NCI-H1930 (cell line): ENCODE measurements around the gene ADPRHL1.
A peak's percentile ranks its signal among the peaks of the same experiment; 100 is the strongest.
"Not testable (repeated sequence)": the region's sequence is repeated elsewhere in the genome, so short reads cannot be mapped to it uniquely, and the experiment has no call there.

Source experiments
- DNase-seq, 2 experiments: peaks; one replicate each; lab custom pipeline; 2025; lab: John Stamatoyannopoulos, UW

ADPRHL1 gene

DNA sequence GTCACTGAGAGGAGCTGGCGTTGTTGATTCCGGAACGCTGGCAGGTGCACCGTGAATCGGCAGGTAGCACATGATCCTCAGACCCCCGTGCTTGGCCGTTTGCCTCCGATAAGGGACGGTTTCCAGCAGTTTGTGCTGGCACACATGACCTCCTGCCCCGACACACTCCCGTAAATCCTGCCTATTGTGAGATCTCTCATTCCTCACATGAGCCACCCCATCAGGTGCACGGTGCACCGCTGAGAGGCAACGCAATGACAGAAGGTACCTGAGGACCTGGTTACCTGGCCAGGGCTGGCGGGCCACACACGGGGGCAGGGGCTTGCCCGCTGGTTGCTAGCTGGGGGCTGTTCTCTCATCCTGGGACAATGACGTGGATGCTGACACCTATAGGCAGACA is 2.1 kb upstream of the ADPRHL1 start:
- no peak for DNase-seq

DNA sequence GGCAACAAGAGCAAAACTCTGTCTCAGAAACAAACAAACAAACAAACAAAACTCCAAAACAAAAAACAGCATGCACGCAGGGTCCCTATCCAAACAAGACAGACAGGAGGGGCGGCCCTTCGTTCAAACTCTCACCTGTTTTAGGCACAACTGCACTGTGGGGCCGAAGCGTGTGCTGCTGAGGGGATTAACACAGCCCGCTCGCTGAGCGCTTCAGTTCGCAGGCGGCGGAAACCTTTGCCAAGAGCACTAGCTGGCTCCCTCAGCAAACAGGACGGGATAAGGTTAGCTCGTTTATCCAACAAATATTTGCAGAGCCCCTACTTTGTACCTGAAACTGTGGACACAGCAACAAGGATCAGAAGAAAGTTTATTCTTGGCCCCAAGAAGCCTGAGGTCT is 1.6 kb upstream of the ADPRHL1 start:
- DNase-seq: no peak

DNA sequence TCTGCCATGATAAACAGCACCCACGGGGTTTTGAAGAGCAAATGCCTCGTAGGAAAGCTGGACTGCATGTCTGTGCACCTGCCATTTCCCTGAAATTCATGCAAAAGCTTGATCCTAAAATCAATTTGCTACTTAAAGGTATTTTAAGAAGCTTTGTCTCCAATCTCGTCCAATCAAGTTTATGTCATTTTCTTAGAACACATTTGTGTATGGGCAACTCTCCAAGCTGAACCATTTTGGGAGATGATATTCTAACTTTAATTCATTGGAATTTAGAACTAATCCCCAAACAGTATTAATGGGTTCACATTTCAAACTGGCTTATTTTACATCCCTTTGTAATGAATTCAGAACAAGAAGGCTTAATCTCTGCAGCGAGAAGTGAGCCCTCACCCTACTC is 822 bp downstream of the ADPRHL1 start:
- no peak for DNase-seq

DNA sequence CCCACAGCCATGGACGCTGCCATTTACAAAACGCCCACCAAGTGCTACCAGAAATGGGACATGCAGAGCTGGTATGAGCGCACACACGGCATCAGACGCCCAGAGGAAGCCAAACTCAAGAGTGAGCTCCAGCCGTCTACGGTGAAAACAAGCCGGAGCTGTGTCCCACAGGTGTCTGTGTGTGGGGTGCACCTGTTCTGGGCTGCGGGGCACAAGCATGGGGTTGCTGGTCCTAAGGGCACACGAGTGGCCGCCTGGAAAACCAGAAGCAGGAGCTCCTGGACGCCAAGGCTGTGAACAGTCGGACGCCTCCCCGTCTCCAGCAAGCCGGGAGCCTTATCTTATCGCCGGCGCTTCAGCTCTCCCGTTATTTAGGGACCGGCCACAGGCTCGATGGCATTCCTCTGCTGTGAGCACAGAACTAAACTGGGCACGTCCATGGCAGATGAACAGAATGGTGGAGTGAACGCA is 1.3 kb downstream of the ADPRHL1 start:
- no peak for DNase-seq

DNA sequence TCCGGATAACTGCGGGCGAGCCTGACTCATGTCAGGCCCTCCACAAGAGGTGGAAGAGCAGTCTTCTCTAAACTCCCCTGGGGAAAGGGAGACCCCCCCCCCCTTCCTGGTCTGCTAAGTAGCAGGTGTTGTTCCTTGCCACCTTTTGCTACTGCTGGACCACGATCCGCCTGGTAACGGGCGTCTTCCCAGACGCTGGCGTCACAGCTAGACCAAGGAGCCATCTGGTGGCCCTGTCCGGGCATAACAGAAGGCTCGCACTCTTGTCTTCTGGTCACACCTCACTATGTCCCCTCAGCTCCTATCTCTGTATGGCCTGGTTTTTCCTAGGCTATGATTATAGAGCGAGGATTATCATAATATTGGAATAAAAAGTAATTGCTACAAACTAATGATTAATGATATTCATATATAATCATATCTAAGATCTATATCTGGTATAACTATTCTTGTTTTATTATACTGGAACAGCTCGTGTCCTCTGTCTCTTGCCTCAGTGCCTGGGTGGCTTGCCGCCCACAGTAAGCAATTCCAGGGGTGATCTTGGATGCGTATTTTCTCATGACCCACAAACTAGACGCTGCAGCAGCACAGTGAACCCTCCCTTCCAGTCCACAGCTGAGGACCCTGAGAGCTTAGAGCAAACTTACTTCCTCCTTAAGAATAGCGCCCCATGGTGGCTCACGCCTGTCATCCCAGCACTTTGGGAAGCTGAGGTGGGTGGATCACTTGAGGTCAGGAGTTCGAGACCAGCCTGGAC is 2.2 kb downstream of the ADPRHL1 start:
- DNase-seq: peak in 1 of 2 experiments; percentile 55

DNA sequence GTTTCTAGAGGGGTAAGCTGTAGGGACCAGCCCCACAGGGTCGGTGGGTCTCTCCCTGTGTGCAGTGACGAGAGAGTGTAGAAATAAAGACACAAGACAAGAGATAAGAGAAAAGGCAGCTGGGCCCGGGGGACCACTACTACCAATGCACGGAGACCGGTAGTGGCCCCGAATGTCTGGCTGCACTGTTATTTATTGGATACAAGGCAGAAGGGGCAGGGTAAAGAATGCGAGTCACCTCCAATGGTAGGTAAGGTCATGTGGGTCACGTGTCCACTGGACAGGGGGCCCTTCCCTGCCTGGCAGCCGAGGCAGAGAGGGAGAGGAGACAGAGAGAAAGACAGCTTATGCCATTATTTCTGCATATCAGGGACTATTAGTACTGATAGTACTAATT is 2.9 kb downstream of the ADPRHL1 start:
- DNase-seq: not testable (repeated sequence)

DNA sequence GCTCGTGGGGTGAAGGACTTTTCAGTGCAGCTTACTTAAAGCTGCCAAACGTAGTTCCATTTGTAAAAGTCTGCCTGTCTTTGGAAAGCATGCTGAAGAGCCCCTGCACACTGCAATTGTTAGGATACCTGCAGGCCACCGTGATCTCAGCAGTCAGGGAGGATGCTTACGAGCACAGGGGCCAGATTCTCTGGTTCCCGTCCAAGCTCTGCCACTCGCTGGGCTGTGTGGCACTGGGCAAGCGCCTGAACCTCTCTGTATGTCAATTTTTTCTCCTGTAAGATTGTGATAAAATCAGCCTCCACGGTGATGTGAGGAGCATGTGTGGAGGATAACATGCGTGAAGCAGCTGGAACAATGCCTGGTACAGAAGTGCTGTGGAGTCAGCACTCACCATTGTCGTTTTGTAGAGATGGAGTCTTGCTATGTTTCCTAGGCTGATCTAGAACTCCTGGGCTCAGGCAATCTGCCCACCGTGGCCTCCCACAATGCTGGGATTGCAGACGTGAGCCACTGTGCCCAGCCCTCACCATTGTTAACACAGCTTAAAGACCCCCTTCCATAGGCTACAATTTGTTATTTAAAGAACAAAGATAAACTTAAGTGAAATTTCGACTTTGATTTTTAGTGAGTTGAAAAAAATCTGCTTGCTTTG is 3.5 kb downstream of the ADPRHL1 start:
- no peak for DNase-seq

DNA sequence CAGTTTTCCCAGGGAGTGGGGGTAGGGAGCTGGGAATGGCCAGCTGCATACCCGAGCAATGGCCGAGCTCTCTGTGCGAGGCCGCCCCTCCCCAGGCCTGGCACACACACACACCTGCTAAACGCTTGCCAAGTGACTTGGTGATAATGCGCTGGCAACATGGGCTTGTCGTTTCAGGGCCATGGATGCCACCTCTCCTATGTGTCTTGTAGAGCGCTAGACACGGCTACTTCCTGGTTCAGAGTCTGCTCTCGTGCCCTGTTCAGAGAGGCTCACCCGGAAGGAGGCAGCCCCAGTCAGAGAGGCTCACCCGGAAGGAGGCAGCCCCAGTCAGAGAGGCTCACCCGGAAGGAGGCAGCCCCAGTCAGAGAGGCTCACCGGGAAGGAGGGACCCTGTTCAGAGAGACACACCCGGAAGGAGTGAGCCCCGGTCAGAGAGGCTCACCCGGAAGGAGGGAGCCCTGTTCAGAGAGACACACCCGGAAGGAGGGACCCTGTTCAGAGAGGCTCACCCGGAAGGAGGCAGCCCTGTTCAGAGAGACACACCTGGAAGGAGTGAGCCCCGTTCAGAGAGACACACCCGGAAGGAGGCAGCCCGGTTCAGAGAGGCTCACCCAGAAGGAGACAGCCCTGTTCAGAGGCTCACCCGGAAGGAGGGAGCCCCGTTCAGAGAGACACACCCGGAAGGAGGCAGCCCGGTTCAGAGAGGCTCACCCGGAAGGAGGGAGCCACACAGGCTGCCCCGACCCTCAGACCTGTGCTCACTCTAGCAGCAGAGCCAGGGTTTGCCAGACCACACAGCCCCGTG is 4.2 kb downstream of the ADPRHL1 start:
- DNase-seq: peak; percentile 96 to 98

DNA sequence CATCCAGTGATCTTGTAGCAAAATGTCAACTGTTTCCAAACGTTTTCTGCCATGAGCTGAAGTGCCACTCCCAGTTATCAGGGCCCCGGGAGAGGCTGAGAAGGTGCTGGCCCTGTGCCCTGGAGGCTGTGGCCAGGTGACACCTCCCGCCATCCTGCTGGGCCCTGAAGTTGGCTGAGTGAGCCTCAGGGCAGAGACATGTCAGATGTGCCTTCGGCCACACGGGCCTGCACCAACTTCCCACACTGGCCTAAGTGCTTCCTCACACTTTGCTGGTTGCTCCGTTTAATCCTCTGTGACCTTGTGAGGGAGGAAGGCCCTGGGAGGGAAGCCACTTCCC is 4.8 kb downstream of the ADPRHL1 start:
- no peak for DNase-seq

DNA sequence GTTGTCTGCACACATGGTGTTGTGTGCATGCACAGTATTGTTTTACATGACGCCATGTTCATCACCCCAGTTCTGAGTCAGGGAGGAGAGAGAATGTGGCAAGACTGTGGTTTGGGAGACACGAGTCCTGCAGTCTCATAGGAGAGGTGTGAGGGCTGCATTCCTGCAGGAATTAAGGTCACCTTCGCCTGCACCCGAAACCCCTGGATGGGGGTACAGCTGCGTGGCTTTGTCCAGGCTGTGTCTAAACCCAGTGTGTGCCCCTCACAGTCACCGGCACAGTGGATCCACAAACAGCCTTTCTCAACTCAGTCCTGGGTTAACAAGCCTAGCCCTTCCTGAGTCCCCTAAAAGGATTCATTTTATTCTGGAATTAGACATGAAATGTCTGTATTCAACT is 5.7 kb downstream of the ADPRHL1 start:
- DNase-seq: no peak

DNA sequence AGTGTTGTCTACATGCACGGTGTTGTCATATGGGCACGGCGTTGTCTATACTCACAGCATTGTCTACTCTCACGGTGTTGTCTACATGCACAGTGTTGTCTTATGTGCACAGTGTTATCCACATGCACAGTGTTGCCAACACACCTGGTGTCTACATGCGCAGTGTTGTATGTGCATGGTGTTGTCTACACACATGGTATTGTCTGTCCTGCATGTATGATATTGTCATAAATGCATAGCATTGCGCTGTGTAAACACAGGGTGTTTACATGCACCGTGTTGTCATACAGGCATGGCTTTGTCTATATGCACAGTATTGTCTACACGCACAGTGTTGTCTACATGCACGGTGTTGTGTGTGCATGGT is 6.8 kb downstream of the ADPRHL1 start:
- no peak for DNase-seq

DNA sequence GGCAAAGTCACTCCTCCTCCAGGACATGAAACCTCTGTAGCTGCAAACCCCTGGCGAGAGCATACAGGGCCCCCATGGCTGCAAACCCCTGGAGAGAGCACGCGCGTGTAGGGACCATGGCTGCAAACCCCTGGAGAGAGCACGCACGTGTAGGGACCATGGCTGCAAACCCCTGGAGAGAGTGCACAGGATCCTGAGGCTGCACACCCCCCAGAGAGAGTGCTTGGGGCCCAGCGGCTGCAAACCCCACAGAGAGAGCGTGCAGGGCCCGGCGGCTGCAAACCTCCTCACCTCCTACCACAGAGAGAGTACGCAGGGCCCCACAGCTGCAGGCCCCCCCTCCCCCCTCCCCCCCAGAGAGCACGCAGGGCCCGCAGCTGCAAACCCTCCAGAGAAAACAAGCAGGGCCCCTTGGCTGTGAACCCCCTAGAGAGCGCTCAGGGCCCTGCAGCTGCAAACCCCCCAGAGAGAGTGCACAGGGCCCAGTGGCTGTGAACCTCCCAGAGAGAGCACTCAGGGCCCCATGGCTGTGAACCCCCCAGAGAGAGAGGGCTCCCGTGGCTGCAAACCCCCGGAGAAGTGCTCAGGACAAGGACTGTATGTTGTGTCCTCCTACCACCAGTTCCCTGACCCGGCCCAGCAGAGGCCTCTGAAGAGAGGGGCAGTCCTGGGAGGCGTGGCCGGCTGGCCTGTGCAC is 7.3 kb downstream of the ADPRHL1 start:
- DNase-seq: no peak

DNA sequence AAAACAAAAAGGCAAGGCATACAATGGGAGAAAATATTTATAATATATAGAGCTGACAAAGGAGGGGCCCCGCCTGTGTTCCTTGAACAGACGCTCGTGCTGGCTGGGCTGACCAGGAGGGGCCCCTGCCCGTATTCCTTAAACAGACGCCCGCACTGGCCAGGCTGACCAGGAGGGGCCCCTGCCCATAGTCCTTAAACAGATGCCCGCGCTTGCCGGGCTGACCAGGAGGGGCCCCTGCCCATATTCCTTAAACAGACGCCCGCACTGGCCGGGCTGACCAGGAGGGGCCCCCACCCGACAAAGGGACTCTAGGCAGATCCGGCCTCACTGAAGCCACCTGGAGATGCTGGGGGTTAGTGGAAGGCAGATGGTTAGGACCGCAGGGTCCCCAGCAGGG is 9.3 kb downstream of the ADPRHL1 start:
- DNase-seq: no peak

DNA sequence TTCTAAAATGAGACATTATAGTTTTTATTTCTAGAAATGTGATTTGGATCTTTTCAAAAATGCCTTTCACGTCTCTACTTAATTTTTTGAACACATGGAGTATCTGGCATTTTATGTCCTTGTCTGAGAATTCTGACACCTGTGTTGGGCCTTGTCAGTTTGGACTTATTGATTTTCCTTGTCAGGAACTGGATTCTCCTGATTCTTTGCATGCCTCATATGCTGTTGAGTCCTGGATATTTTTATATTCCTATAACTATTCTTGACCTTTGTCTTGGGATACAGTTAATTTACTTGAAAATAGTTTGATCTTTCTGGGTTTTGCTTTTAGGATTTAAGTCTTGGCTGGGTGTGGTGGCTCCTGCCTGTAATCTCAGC is 10.3 kb downstream of the ADPRHL1 start:
- no peak for DNase-seq

DNA sequence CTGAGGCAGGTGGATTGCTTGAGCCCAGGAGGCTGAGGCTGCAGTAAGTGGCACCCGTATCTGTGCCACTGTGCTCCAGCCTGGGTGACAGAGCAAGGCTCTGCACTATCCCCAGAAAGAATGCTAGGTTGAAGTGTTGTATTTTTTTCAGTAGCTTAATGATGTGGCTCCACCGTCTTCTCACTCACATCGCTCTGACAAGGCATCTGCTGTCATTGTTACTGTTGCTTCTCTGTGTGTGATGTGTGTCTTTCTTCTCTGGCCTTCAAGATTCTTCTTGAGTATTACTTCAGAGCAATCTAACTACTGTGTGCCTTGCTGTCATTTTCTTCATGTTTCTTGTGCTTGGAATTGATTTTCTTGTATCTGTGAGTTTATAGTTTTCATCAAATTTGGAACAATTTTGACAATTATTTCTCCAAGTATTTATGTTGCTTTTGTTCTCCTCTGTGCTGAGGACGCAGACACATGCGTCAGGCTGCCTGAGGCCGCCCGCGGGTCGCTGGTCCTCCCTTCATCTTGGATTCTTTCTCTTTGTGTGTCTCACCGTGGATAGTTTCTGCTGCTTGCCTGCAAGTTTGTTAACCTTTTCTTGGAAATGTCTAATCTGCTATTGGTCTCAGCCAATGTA is 10.8 kb downstream of the ADPRHL1 start:
- no peak for DNase-seq

DNA sequence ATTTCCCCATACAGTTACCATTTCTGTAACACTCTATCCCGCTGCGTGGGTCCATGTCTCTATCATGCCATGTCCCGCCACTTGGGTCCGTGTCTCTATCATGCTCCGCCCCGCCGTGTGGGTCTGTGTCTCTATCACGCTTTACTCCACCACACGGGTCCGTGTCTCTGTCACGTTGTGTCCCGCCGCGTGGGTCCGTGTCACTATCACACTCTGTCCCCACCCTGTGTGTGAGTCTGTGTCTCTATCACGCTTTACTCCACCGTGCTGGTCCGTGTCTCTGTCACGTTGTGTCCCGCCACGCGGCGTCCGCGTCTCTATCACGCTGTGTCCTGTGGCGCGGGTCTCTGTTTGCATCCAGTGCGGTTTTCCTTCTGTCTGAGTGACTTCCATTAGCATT is 11.6 kb downstream of the ADPRHL1 start:
- no peak for DNase-seq

DNA sequence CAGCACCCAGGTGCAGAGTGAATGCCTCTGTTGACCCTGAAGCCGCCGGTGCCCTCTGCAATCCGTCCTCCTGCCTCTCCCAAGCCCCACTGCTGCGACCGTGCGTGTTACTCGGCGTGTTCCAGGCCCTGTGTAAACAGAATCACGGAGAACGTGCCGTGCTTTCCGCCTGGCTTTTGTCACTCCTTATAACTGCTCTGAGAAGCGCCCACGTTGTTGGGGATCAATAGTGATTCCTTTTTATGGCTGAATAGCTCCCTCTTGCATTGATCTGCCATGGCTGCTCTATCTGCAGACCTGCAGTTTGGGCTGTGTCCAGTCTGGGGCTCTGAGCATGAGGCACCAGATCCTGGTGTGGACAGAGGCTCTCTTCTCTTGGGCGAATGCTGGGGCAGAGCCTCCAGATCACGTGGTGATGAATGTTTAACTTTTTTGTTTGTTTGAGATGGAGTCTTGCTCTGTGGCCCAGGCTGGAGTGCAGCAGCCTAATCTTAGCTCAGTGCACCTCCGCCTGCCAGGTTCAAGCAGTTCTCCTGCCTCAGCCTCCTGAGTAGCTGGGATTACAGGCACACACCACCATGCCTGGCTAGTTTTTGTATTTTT is 15.8 kb downstream of the ADPRHL1 start:
- DNase-seq: no peak

DNA sequence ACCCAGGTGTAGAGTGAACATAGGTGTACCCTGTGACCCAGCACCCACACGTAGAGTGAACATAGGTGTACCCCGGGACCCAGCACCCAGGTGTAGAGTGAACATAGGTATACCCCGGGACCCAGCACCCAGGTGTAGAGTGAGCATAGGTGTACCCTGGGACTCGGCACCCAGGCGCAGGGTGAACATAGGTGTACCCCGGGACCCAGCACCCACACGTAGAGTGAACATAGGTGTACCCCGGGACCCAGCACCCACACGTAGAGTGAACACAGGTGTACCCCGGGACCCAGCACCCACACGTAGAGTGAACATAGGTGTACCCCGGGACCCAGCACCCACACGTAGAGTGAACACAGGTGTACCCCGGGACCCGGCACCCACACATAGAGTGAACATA is 16.4 kb downstream of the ADPRHL1 start:
- DNase-seq: not testable (repeated sequence)

DNA sequence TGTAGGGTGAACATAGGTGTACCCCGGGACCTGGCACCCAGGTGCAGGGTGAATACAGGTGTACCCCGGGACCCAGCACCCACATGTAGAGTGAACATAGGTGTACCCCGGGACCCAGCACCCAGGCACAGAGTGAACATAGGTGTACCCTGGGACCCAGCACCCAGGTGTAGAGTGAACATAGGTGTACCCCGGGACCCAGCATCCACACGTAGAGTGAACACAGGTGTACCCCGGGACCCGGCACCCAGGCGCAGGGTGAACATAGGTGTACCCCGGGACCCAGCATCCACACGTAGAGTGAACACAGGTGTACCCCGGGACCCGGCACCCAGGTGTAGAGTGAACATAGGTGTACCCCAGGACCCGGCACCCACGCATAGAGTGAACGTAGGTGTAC is 17.4 kb downstream of the ADPRHL1 start:
- not testable (repeated sequence) for DNase-seq

DNA sequence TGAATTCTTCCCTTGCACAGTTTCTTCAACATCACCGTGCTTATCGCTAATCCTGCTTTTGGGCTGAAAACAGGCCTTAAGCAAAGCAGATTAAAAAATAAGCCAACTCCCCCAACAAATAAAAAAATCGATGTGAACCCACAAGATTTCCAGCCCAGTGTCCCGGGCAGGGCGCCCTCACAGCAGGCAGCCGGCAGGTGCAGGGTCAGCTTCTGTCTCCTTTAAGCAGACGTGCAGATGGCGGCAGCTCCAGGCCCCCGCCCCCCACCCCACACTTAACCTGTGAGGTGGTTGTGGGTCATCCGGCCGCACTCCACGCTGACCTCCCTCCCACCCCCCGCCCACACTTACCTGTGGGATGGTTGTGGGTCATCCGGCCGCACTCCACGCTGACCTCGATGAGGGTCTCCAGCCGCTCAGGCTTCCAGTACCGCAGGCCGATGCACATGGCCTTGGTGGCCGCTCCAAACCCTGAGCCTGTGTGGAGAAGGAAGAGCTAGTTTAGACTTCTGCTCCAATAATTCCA is 19.8 kb downstream of the ADPRHL1 start:
- no peak for DNase-seq

DNA sequence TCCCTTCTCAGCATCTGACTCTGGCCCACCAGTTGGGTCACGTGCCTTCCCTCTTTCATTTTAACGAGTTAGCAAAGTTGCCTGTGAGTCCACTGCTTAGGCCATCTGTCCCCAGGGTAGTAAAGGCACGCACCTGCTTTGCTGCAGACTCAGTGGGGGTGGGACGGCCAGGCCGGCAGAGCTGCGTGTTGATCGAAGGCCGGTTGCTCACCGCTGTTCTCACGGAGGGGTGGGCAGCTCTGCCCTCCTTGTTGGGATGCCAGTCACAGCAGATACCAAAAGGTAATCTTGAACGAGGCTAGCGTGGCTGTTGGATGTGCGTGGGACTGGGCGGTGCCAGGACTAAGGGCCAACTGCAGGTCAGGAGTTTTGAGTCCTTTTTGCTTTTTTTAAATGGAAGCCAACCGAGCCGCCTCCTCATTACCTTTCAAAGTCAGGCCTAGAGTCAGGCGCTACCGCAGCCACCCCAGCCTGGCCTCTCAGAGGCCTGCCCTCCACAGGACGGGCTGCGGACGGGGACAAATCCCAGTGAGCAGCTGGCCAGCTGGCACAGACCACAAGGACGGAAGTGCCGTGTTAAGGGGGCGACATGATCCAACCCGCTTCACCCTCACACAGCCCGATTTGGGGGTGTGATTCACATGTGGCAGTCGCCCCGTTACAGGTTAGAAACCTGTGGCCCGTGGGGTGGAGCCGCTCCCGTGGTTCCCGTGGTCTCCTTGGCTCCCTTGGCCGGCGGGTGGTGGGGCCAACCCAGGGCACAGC is 20.6 kb downstream of the ADPRHL1 start:
- no peak for DNase-seq
